Activated naive CD4-positive, alpha-beta T cell treated with anti-CD3 and anti-CD28 coated beads, Interleukin-2, amount 50 U/mL, for 72 hours (primary cell): ENCODE measurements around the gene TBL3. TPM values are rescaled to one million over a fixed set of nuclear protein-coding genes. Genes with fewer than 3 reads are reported as not detected.
"Not testable (repeated sequence)": the region's sequence is repeated elsewhere in the genome, so short reads cannot be mapped to it uniquely, and the experiment has no call there.

Source experiments
- ATAC-seq, 2 donors: fragments of 150-1000 bp; cut with Tn5 transposase; 2 replicates each; pipeline ENCODE4 v1.10.0; 2021; ENCODE audit warnings: mild to moderate bottlenecking in 2 of 2, moderate library complexity in 2 of 2
- DNase-seq, 2 donors: peaks; one replicate each; pipeline ENCODE4 v3.0.0; 2021 to 2022; ENCODE audit warnings: low spot score in 2 of 2
- H3K27ac Mint-ChIP-seq, 2 donors: one replicate each; pipeline ENCODE4 v1.8.0; 2022; ENCODE audit warnings: mild to moderate bottlenecking in 2 of 2, mixed read lengths in 2 of 2
- H3K36me3 Mint-ChIP-seq, 2 donors: one replicate each; pipeline ENCODE4 v1.8.0; 2022; ENCODE audit warnings: mixed read lengths in 2 of 2
- H3K9me3 Mint-ChIP-seq, 2 donors: one replicate each; pipeline ENCODE4 v1.8.0; 2022; ENCODE audit warnings: mixed read lengths in 2 of 2
- total RNA-seq, 2 donors: library from RNA; stranded (reverse); gene quantifications; one replicate each; pipeline ENCODE4 v1.2.3, GENCODE V29; 2022

Gene TBL3
- total RNA-seq, 2 donors from 2014 or later, result 18.8 to 37.2 TPM

DNA sequence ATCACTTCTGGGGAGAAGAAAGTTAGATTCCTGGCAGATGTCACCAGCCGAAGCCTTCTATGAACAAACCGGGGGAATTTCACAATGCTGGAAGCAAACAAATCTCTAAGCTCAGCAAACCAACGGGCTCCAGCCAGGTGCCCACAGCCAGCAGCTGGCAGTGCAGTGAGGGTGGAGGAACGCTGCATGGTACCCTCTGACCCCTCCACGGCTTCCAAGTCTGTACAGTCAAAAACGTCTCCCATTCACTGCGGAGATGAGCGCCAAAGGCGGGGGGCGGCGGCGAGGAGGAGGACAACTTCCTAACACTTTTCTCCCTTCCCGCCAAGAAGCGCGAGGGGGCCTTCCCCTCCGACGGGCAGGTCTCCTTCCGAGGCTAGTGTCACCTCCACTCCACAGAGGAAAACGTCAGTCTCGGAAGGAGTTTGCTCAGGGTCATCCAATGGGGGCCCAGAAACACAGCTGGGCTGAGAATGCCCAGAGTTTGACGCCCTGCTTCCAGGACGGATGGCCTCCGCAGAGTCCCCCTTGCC lies 36.8 kb downstream of the TBL3 start:
- Mint-ChIP-seq H3K27ac (peak overlapping the region; percentile 90 to 97), H3K36me3 (peaks cover 22 to 24% of the 10 kb centered on the region in 2 donors), H3K9me3 (no peaks in the 10 kb centered on the region)
- ATAC-seq (peak in 1 of 2 donors; percentile 47), DNase-seq (no peak)

DNA sequence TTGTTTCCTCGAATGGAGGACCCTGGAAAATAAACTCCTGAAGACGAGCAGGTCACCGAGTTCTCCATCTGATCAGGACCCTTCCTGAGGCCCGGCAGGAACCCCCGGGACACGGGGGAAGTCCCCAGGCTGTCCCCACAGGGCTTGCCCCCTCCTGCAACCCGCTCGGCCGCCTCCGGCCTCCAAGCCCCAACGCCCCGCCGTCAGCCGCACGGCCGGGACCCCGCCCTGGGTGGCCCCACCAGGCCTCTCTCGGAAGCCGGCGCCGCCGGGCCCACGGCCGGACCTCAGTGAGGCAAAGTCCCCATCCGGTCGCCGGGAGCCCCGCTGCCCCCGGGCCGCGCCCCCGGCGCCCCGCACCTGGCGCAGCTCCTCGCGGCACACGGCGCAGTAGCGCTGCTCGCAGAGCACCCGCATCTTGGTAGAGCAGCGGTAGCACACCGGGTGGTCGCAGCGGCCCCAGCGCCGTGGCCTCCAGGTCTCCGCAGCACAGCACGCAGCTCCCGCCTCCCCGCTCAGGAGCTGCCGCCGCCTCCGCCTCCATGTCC lies 37.4 kb downstream of the TBL3 start:
- peak overlapping the region; percentile 90 to 97 for H3K27ac Mint-ChIP-seq
- no peaks in the 10 kb centered on the region for H3K9me3 Mint-ChIP-seq
- DNase-seq (no peak), ATAC-seq (peak; percentile 13 to 48)
- peaks cover 22 to 24% of the 10 kb centered on the region in 2 donors for H3K36me3 Mint-ChIP-seq

DNA sequence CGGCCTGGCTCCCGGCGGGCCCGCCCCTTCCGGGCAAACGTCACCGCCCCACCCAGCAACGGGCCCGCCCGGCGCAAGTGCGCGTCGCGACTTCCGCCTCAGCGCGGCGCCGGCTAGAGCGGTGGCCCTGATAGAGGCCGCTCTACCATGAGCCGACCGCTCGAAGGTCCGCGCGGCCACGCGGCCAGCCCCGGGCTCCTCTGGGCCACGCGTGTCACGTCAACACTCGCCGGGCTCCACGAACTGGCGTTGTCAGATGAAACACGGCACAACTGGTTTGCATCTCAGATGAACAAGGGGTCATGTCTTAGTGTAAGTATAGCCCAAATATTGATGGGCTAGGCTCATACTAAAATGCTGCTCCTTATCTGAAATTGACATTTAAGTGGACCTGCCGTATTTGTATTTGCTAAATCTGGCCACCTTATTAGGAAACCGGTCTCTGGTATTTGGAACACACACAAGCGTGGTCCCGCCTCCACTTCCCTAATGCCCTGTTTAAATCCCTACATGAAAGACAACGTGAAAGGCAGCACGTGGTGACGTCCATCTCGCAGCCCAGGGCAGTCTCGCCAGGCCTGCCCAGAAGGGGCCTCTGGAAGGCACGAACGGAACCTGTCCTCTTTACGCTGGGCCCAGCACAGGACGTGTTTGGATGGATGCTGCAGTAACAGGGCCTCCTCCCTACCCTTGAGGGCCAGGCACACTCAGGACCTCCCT lies 38.1 kb downstream of the TBL3 start, which contains the start of gene ZNF598:
ZNF598 (minus strand) TSS at position 31 of the 720 bp plus-strand sequence.
- Mint-ChIP-seq H3K27ac (peak within 1 kb of the TSS; percentile 92 to 97), H3K9me3 (no peaks in the 10 kb centered on the region), H3K36me3 (peaks cover 22 to 24% of the 10 kb centered on the region in 2 donors)
- peak; percentile 79 to 82 for DNase-seq
- peak; percentile 95 to 96 for ATAC-seq

DNA sequence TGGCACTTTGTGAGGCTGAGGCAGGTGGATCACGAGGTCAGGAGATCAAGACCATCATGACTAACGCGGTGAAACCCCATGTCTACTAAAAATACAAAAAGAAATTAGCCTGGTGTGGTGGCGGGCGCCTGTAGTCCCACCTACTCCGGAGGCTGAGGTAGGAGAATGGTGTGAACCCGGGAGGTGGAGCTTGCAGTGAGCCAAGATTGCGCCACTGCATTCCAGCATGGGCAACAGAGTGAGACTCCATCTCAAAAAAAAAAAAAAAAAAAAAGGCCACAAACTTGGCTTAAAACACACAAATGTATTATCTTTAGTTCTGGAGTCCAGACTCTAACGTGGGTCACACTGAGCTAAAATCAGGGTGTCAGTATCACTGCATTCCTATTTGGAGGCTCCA lies 39.9 kb downstream of the TBL3 start:
- not testable (repeated sequence) for ATAC-seq, H3K9me3 Mint-ChIP-seq, H3K27ac Mint-ChIP-seq, DNase-seq
- peaks cover 22 to 24% of the 10 kb centered on the region in 2 donors for H3K36me3 Mint-ChIP-seq

DNA sequence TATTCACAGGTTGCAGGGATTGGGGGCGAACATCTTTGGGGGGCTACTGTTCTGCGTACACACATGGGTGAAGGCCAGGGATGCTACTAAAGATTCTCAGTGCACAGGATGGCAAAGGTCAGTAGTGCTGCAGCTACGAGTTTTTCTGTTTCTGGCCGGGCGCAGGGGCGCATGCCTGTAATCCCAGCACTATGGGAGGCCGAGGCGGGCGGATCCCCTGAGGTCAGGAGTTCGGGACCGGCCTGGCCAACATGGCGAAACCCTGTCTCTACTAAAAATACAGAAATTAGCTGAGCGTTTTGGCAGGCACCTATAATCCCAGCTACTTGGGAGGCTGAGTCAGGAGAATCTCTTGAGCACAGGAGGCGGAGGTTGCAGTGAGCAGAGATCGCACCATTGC lies 41.7 kb downstream of the TBL3 start:
- H3K9me3 Mint-ChIP-seq, result no peaks in the 10 kb centered on the region
- H3K27ac Mint-ChIP-seq, result no peak overlapping the region
- ATAC-seq (no peak), DNase-seq (no peak)
- peaks cover 11 to 12% of the 10 kb centered on the region in 2 donors for H3K36me3 Mint-ChIP-seq

DNA sequence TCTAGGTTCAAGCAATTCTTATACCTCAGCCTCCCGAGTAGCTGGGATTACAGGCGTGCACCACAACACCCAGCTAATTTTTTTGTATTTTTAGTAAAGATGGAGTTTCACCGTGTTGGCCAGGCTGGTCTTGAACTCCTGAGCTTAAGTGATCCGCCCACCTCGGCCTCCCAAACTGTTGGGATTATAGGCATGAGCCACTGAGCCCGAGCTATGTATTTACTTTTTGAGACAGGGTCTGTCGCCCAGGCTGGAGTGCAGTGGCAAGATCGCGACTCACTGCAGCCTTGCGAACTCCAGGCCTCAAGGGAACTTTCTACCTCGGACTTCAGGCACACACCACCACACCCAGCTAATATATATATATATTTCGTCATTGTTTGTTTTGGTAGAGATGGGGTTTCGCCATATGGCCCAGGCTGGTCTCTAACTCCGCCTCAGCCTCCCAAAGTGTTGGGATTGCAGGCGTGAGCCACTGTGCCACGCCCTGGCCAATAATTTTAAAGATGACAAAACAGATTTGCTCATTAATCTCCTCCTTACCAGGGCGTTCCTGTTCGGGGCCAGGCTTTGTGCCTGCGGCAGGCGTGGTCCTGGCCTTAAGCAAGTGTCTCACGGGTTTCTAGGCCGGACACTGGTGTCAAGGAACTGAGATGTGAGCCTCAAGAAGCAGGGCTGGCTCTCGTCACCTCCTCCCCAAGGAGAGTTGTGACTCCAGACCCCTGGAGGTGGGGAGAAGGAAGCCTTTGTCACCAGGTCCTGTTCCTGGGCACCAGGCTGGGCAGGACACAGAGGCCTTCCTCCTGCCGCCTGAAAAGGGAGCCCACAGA lies 43.5 kb downstream of the TBL3 start:
- no peak for ATAC-seq
- H3K9me3 Mint-ChIP-seq, result no peaks in the 10 kb centered on the region

DNA sequence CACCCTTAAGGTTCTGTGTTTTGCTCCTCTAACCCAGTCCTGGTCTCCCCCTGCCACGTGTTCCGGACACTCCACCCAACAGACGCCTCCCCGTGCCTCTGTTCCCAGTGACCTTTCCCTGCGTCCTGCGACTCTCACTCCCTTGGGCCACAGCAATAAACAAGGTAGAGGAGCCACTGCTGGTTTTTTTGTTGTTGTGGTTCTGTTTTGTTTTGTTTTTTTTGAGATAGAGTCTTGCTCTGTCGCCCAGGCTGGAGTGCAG lies 44.0 kb downstream of the TBL3 start:
- ATAC-seq (no peak), DNase-seq (no peak)
- Mint-ChIP-seq H3K9me3 (no peaks in the 10 kb centered on the region), H3K36me3 (no peaks in the 10 kb centered on the region), H3K27ac (no peak overlapping the region)

More for the DNA sequence above, 43.5 kb downstream of the TBL3 start:
- DNase-seq, result no peak
- Mint-ChIP-seq H3K27ac (no peak overlapping the region), H3K36me3 (peaks cover 1% of the 10 kb centered on the region in 2 donors)

DNA sequence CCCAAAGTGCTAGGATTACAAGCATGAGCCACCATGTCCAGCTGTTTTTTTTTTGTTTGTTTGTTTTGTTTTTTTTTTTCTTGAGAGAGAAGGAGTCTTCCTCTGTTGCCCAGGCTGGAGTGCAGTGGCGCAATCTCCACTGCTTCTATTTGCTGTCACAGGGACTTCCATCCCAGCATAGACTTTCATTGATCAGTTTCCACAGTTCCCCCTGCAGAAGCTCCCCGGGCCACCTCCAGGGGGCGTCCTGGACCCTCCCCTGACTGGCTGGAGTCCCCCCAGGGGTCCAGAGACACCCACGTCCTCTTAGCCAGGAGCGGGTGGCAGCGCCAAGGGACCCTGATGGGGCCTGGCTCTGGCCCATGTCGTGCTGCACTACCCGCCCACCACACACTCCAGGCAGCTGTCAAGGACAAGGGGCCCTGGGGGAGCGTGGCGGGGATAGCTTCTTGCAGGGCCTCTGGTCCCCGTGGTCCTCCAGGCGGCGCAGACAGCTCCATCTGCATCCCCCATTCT lies 44.6 kb downstream of the TBL3 start:
- peak in 1 of 2 donors; percentile 49 for ATAC-seq

DNA sequence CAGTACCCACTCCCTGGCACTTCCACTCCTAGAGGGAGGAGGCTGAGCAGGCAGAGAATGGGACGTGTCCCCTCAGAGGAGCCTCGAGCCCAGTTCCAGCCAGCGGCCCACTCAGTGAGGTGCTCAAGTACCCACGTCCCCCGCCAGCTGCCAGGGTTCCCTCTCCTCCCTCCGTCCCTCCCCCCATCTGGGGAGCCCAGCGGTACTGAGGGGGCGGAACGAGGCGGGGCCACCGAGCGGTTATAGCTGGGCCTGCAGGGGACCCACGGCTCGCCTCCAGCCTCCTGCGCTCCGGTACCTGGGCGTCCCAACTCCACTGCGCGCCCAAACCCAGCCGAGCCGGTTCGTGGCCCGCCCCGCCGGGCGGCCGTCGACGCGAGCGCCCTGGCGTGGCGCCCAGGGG lies 47.7 kb downstream of the TBL3 start, which contains the start of gene NPW:
NPW (plus strand) TSS at position 268 of the 403 bp plus-strand sequence.
- no peak for ATAC-seq
- peak in 1 of 2 donors; percentile 38 for DNase-seq
- no peaks in the 10 kb centered on the region for H3K9me3 Mint-ChIP-seq
- no peak within 1 kb of the TSS for H3K27ac Mint-ChIP-seq
- no peaks in the 10 kb centered on the region for H3K36me3 Mint-ChIP-seq

More for the DNA sequence above, 44.6 kb downstream of the TBL3 start:
- H3K9me3 Mint-ChIP-seq, result no peaks in the 10 kb centered on the region
- no peaks in the 10 kb centered on the region for H3K36me3 Mint-ChIP-seq
- no peak overlapping the region for H3K27ac Mint-ChIP-seq
- peak in 1 of 2 donors; percentile 52 for DNase-seq

DNA sequence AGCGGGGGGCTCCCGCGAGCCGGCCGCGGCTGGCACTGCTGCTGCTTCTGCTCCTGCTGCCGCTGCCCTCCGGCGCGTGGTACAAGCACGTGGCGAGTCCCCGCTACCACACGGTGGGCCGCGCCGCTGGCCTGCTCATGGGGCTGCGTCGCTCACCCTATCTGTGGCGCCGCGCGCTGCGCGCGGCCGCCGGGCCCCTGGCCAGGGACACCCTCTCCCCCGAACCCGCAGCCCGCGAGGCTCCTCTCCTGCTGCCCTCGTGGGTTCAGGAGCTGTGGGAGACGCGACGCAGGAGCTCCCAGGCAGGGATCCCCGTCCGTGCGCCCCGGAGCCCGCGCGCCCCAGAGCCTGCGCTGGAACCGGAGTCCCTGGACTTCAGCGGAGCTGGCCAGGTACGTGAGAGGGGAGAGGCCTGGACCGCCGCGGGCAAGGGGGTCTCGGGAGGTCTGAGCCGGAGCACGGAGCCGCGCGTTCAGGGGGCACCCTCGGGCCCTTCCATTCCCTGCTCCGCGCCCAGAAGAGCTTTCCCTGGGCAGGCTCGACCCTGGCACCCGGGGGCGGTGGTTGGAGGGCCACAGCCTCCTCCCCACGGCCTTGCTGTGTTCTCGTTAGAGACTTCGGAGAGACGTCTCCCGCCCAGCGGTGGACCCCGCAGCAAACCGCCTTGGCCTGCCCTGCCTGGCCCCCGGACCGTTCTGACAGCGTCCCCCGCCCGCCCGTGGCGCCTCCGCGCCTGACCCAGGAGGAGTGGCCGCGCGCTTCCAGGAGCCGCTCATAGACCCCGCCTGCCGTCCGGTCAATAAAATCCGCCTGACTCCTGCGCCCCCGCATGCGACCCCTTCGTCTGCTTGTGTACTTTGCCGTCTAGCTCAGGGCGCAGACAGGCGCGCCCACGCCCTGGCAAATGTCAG lies 48.3 kb downstream of the TBL3 start:
- H3K9me3 Mint-ChIP-seq, result no peaks in the 10 kb centered on the region
- no peak overlapping the region for H3K27ac Mint-ChIP-seq
- no peaks in the 10 kb centered on the region for H3K36me3 Mint-ChIP-seq
- DNase-seq (no peak), ATAC-seq (no peak)

DNA sequence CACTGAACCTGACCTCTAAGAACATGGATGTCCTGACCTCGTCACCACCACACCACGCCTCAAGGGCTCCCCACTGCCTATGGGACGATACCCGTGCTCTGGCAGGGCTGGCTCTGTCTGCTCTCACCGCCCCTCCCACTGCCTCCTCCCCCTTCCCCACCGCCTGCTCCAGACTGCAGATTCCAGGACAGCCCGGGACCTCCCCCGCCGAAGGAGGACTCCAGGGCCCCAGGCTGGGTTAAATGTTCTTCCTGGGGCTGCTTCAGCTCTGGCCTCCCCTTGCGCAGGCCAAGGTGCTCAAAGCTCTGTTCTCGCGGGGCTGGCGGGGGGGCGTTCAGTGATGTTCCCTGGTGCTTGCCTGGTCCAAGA lies 50.9 kb downstream of the TBL3 start:
- Mint-ChIP-seq H3K27ac (peak overlapping the region in 1 of 2 donors; percentile 71), H3K9me3 (no peaks in the 10 kb centered on the region), H3K36me3 (no peaks in the 10 kb centered on the region)
- ATAC-seq (peak; percentile 25 to 66), DNase-seq (no peak)

DNA sequence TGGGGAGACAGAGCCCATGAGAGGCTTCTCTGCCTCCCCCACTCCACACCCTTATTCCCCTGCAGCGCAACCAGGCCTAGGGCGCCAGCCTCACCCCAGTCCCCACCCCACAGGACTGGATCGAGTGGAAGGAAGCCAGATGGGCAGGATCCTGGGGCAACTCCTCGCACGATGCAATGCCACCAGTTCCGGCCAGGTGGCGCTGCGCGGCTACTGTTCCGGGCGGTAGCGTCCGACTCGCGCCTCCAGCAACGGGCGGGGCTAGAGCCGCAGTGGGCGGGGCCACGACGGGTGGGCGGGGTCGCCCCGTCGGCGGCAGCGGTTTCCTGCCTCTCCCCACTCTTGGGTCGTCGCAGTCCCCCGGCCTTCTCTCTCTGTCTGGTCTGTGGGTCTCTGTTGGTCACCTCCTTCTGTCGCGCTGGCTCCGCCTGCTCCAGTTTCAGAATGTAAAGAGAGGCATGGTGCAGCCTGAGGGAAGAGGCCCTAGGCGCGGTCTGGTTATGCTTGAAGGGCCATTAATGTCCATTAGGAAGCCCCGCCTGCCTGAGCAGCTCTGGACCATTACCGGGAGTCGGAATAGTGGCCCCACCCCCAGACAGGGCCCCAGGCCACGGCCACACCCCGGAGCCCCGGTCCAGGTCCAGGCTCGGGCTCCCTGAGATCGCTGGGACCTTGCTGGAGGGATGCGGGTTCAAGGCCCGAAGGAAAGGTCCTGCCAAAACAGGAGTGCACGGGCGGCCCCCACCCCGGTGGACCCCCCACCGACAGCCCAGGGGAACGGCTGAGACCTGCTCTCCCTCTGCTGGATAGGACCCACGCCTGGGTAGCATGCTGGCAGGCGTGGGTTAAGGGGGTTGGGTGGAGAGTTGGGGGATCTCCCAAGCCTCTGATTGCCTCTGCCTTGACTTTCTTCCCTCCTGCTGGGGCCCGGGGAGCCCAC lies 51.5 kb downstream of the TBL3 start:
- H3K36me3 Mint-ChIP-seq, result no peaks in the 10 kb centered on the region
- peak; percentile 80 to 84 for ATAC-seq
- H3K9me3 Mint-ChIP-seq, result no peaks in the 10 kb centered on the region
- peak overlapping the region in 1 of 2 donors; percentile 71 for H3K27ac Mint-ChIP-seq
- peak; percentile 92 to 99 for DNase-seq

DNA sequence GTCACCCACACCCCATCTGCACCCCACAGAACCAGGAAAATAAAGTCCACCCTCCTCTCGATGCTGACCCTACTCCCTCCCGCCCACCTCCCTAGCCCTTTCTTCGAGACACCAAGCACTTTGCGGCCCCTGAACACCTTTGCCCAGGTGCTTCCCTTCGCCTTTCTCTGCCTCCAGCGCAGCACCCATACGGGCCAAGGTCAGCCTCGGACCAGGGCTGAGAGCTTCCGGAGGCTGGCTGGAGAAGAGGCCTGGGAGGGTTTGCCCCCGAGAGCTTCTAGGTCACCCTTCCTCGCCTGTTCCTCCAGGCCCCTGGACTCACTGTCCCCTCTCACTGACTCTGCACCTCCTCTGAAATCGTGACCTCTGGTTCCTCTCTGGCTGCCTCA lies 52.2 kb downstream of the TBL3 start:
- ATAC-seq (no peak), DNase-seq (no peak)
- Mint-ChIP-seq H3K9me3 (no peaks in the 10 kb centered on the region), H3K36me3 (no peaks in the 10 kb centered on the region), H3K27ac (peak overlapping the region in 1 of 2 donors; percentile 66)

DNA sequence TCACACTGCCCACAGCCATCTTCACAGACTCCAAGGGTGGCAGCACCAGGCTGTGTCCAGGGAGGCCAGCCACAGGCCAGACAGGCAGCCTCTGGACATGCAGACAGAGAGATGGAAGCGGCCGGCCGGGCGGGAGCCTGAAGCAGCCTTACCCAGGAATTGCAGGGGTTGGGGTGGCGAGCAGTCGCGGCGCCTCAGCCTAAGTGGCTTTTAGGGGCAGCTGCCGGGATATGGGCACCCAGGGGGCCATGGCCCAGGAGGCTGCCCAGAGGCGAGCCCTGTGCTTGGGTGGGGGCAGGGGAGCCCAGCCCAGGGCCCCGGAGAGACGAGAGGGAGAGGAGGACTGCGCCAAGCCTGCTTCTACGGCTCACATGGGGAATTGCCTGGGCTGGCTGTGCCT lies 53.4 kb downstream of the TBL3 start:
- ATAC-seq, result no peak
- no peak for DNase-seq
- Mint-ChIP-seq H3K27ac (peak overlapping the region in 1 of 2 donors; percentile 41), H3K36me3 (no peaks in the 10 kb centered on the region), H3K9me3 (no peaks in the 10 kb centered on the region)

DNA sequence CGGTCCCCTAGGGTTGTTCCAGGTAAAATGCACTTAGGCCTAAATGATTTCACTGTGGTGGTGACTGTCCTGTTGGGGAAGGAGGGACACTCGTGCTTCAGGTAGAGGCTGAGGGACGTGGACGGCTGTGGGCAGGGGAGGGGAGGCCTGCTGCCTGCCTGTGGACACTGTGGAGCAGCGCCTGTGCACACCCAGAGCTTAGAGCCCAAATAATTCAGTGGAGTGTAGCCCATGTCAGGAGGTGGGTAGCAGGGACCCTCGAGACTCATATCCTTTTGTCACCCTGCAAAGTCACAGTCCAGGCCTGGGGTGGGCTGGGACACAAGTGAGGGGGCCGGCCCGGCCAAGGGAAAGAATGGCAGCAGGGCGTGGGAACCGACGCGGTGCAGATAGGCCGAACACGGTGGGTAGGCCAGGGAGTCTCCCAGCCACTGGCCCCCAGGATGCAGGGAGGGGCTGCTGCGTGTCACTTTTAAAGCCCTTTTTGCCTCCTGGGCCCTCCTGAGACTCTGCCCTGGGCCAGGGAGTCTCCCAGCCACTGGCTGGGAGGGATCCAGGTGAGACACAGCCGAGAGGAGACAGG lies 54.1 kb downstream of the TBL3 start:
- H3K9me3 Mint-ChIP-seq, result no peaks in the 10 kb centered on the region
- H3K36me3 Mint-ChIP-seq, result no peaks in the 10 kb centered on the region
- H3K27ac Mint-ChIP-seq, result no peak overlapping the region
- DNase-seq (no peak), ATAC-seq (no peak)
